Upper lobe of left lung (tissue), 4 donors: ENCODE measurements around the gene PCSK2.
"Not testable (repeated sequence)": the region's sequence is repeated elsewhere in the genome, so short reads cannot be mapped to it uniquely, and the experiment has no call there.

ENCODE experiments used
- CTCF ChIP-seq, 6 experiments: fragments of 450-650 bp in 4 of 6; fragments of 200-600 bp in 2 of 6; sonication (generic) in 2 of 6; IDR thresholded peaks; one replicate each; pipeline ENCODE4 v1.5.1; 2016 to 2019; ENCODE audit warnings: antibody characterized with exemption in 6 of 6
- EP300 ChIP-seq, 4 donors: sonication (generic); formaldehyde crosslinking; IDR thresholded peaks; one replicate each; pipeline ENCODE4 v1.5.1; 2017; ENCODE audit warnings: antibody characterized with exemption in 4 of 4, control low read depth in 2 of 4
- POLR2A ChIP-seq, 4 donors: fragments of 450-650 bp; IDR thresholded peaks; one replicate each; pipeline ENCODE4 v1.5.1; 2016 to 2017; ENCODE audit warnings: antibody characterized with exemption in 4 of 4, mild to moderate bottlenecking in 2 of 4

- TF ChIP-seq CTCF, POLR2A, EP300 (IDR thresholded peaks at IDR 0.05): not testable (repeated sequence)
These were observed 7.0 kb upstream of the PCSK2 start for GRCh38 chr20:17219856-17220255.
